HG03060 (cell line): Measurements from ENCODE around the gene SDK1.

ENCODE experiments used
- ATAC-seq: cut with Tn5 transposase; IDR thresholded peaks from one replicate; pipeline ENCODE4 v1.9.1; 2021; ENCODE audit warnings: low read depth, moderate number of reproducible peaks; ENCODE audit not compliant: unreplicated experiment

The SDK1 gene

GRCh38 chr7:3895341-3896116, 594.5 kb downstream of the SDK1 start:
- no peak for ATAC-seq

GRCh38 chr7:3896169-3896765, 595.2 kb downstream of the SDK1 start:
- no peak for ATAC-seq

DNA sequence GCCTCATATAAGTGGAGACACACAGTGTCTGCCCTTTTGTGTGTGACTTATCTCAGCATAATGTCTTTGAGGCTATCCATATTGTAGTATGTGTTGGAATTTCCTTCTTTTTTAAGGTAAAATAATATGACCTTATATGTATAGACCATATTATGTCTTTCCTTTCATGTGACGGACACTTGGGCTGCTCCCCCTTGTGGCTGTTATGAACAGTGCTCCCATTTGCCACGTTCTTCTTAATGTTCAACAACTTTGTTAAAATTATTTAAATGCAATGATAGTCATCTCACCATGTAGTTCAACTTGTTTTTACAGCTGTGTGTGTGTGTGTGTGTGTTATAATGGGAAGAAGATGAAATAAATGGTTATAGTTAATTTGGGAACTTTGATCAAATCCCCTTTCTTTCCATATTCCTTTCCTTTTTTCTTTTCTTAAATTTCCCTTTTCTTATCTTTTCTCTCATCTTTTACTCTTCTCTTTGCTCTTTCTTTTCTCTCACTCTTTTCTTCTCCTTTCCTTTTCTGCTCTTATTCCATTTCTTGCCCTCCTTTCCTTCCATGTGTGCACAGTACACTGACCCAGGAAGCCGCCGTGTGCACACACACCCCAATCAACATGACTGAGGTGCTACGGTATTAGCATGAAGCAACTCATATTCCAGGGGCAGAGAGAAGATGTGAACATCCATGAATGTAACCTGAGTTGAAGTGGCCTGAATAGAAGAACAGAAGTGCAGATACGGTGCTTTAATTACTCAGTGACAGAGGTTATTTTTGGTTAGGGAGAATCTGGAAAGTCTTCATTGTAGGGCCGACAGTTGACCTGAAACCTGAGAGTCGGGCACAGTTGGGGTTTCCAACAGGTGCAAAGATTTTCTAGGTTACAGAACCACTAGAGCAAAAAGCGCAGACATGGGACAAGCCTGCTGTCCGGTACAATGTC, 596.6 kb downstream of the SDK1 start:
- no peak for ATAC-seq

- no peak for ATAC-seq
Observed at GRCh38 chr7:3899559-3899991, 598.5 kb downstream of the SDK1 start.

- no peak for ATAC-seq
Observed at GRCh38 chr7:3908153-3908552, 607.1 kb downstream of the SDK1 start.

- no peak for ATAC-seq
Observed at GRCh38 chr7:3909128-3909527, 608.1 kb downstream of the SDK1 start.

DNA sequence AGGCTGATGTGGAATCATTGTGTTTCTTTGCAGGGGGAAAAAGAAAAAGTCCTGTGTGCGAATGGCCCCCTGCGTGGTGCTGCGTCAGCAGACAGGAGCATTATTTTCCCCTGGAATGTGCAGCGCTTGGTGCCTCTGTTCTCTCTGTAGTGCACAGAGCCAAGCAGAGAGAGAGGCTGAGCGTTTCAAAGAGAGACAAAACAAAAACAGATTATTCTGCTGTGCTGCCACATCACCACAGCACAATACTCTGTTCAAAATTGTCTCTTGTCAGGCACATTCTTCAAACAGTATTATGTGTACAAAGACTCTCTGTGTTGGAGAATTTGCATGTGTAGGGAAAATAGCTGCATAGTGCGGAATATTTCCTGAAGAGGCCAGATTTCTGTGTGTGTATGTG, 609.0 kb downstream of the SDK1 start:
- no peak for ATAC-seq

GRCh38 chr7:3911685-3912084, 610.6 kb downstream of the SDK1 start:
- ATAC-seq: no peak

DNA sequence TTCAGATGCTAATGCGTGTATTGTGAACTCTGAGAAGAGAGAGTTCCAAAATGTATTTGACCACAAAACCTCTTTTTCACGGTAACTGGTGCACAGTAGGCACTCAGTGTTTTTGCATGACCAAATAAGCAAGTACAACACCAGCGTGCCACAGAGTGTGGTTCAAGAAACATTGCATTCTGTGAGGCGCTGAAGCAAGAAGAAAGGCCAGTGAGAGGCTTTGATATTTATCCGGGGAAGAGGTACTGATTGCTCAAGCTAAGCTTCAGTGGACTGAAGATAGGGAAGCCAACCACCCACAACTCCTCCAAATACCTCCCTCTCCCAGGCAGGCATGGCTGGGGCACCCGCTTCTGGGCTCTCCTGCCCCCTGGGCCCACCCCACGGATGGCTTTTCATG, 611.2 kb downstream of the SDK1 start:
- no peak for ATAC-seq

GRCh38 chr7:3914051-3914775, 613.2 kb downstream of the SDK1 start:
- ATAC-seq: no peak

GRCh38 chr7:3915337-3915878, 614.4 kb downstream of the SDK1 start:
- ATAC-seq: no peak

DNA sequence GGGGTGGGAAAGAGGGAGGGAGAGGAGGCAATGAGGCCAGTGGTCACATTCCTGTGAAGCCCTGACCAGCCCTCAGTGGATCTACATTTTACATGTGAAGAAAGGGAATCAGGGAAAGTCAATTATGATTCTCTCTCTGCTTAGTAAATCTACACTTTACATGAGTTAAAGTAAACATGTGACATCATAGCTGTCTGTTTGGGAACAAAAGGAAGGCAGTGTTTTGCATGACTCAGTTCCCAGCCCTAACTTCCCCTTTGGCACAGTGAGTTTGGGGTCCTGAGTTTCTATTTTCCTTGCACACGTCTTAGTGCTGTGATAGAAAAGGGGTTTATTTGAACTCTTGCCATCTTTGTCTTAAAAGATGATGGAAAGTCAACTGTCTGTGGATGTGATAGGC, 615.1 kb downstream of the SDK1 start:
- no peak for ATAC-seq

DNA sequence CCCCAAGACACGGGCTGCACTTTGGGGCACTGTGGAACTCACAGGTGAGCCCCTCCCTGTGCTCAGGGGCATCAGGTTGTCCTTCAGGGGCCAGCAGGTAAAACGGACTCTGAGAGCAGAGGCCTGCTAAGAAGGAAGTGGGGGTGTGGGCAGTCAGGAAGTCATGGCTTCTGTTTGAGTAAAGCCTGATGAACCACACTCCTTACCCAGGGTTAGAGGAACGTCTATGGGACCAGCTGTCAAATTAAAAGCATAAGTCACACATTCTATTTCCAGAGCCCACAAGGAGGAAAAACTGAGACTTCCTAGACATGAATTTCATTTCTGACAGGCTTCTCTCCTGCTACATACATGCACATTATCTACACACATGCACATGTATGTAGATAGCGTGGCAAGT, 616.4 kb downstream of the SDK1 start:
- no peak for ATAC-seq

GRCh38 chr7:3918576-3918975, 617.5 kb downstream of the SDK1 start:
- ATAC-seq: no peak

DNA sequence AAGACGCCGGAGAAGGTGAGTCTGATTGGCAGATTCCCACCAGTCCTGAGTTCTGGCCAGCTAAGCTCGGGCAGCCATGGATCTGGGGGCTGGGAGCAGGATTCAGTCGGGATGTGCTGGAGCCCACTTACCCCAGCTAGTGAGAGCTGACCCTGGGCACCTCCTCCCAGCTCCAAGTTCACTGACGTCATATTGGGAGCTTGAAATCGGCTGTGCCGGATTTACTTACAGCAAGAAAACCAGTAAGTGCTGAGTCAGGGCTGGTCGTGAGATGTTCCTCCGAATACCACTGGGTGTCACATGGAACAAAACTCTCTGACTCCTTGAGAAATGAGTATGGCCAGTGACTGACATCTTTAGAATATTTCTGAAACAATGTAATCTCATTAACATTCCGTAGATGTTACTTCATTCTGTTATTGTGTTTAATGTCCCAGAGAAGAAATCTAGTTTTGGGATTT, 621.2 kb downstream of the SDK1 start:
- ATAC-seq: no peak

DNA sequence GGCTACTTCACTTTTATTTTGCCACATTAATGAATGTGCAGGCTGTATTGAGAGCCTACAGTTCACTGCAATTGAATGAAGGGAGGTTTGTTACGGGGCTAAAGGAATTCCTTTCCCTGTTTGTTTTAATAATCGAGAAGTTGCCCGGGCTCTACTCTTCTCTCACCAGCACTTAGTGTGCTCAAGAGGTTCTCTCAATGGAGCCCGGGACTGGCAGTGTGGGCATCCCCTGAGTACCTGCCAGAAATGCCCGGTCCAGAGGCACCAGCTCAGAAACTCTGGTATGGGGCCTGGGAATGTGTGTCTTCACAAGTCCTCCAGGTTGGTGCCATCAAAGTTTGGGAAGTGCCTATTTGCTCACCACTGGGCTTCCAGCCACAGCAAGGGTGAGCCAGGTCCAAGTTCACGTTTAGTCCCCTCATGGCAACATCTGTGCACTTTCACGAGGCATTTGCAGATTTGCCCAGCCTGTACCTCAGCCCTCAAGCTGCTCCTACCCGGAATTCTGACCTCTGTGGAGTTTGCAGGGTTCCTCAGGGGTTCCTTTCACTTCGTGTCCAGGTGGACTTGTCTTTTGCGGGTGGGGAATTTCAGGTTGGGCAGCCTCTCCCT, 622.4 kb downstream of the SDK1 start:
- no peak for ATAC-seq

DNA sequence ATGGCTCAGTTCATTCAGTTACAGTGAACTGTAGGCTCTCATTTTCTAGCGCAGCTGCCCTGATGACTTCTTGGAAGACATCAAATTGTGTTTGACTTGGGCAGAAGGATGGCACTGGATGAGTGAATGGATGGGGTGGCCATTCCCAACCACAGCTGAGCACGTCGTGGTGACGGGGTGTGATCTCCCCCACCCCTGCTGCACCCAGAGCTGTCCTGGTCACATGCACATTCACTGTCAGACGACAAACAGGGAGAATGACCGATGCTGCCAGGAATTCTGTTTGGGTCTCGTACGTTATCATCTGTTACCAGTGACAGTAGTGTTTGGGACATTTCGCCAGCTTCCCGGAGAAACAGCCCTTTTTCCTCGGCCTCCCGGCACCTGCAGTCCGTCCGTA, 623.2 kb downstream of the SDK1 start:
- no peak for ATAC-seq

- ATAC-seq: no peak
Observed at GRCh38 chr7:3927446-3928110, 626.5 kb downstream of the SDK1 start.
